ENCODE data around the gene APOBEC3B.
"Not testable (repeated sequence)": the region's sequence is repeated elsewhere in the genome, so short reads cannot be mapped to it uniquely, and the experiment has no call there.

The APOBEC3B gene

DNA sequence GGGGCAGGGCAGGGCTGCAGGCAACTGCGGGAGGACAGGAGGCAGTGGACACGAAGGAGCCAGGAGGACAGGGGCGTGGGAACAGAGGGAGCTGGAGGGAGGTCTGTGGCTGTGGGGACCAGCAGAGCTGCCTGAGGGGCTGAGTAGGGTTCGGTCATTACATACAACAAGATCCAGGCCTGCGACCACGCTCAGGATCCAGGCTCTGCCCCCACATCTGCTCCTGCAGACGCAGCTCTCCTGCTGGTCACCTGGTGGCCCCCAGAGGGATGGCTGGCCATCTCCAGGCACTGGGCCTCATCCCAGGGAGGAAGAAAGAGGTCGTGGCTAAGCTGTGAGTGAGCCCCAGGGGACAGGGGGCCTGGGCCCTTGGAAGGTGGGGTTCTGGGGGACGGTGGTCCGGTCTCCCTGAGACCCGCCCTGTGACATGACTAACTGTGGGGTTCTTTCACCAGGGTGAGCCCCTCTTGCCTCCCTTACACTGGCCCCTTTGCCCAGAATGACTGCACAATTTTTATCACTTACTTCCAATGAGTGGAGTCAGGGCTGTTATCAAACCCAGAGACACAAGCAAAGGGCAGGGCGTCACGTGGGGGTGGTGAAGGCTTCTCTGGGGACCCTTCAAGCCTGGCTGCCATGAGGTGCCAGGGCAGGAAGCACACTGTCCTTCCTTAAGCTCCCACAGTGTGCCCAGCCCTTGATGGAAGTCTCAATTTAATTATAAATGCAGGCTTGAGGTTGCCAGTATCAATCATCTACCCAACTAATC lies 31.4 kb upstream of the APOBEC3B start:
- no peak for FAIRE-seq
- no peak for DNase-seq (ENCODE audit: low spot score)

DNA sequence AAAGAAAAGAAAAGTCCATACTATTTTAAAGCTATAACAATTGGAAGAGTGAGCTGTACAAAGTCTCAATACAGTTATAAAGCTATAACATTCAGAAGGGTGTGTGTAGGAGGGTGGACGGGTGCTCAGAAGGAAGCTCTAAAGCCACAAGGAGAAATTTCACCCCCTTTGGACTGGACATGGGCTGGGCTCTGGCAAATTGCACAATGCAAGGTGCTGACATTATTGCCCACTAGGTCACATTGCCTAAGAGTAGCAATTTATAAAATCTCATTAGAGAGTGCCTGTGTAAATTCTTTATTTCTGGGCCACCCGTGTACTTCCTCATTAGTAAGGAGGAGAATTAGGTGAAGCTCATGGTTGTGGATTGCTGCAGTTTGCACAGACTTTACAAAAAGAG lies 30.4 kb upstream of the APOBEC3B start:
- DNase-seq (ENCODE audit: low spot score) (no peak), FAIRE-seq (no peak)

DNA sequence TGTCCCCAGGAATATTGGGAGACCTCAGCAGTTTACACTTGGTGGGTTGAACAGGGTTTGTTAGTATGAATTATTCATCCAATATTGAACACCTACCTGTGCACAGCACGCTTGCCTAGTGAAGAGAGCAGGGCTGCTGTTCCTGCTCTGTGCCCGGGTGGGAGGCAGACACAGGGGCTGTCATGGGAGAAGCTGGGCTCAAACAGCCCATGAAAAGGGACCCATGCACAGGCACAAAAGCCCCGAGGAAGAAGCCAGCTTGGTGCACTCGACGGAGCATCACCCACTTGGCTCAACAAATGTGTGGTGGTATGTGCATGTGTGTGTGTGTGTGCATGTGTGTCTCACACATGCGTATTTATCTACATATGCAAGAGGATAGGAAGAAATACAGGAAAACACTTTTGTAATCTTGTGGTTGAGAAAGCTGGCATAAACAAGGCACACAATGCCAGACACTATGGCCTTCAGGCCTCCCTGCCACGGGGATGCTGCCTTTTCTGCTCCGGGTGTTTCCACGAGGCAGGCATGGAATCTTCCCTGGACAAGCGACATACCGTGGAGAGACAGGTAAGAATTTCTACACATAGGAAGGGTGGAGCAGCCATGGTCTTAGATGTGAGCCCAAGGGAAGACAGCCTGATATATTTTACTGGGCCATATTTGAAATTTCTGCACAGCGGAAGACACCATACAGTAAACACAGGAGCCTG lies 29.7 kb upstream of the APOBEC3B start:
- FAIRE-seq = no peak
- DNase-seq (ENCODE audit: low spot score) = no peak

DNA sequence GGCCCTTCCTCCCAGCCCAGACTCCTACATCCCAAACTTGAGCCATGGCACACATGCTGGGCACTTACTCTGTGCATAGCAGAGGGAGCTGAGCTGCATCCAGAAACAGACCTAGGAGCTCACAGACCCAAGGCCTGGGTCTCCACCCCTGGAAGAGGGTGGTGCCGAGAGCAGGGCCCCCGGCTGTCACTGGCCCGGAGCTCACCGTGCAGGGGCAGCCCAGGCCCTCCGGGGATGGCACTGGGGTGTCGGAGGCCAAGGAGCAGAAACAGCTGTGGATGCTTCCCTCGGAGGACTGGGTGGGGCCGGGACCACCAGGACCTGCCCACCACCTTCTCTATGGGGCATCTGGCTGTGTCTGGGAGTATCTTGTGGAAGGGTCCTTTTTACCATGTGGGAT lies 29.1 kb upstream of the APOBEC3B start:
- no peak for DNase-seq (ENCODE audit: low spot score)
- FAIRE-seq = no peak

DNA sequence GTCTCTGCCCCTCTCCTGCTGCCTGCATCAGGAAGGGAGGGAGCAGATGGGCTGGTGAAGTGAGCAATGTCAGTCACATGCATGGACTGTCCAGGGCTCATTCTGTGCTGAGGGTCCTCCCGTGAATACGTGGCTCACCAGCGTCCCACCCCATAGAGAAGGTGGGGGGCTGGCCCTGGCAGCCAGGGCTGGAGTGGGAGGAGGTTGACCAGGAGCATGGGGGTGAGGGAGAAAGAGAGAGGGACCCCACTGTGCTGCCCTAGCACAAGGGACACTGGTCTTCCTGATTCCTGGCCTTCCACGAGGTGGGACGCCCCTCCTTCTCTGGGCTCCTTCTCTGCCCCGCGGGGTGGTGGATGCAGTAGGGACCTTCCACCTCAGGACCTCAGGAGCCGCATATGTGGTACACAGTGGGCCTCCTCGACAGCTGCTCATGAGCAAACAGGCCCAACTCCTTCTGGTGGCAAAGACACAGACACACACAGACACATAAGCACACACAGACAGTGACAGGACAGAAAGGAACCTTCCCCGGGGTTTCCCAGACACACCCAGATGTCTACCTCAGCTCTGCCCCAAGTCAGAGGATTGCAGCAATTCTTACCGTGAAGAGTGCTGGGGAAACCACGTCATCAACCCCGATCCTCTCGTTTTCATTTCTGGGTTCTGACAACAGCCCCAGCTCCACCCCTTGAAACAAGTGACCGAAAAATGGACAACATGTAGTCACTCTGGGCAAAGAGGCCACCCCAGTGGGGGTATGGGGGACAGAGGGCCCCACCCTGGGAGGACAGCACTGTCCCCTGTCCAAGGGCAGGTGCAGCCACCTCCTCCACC lies 28.4 kb upstream of the APOBEC3B start:
- no peak for FAIRE-seq
- DNase-seq (ENCODE audit: low spot score) = no peak

DNA sequence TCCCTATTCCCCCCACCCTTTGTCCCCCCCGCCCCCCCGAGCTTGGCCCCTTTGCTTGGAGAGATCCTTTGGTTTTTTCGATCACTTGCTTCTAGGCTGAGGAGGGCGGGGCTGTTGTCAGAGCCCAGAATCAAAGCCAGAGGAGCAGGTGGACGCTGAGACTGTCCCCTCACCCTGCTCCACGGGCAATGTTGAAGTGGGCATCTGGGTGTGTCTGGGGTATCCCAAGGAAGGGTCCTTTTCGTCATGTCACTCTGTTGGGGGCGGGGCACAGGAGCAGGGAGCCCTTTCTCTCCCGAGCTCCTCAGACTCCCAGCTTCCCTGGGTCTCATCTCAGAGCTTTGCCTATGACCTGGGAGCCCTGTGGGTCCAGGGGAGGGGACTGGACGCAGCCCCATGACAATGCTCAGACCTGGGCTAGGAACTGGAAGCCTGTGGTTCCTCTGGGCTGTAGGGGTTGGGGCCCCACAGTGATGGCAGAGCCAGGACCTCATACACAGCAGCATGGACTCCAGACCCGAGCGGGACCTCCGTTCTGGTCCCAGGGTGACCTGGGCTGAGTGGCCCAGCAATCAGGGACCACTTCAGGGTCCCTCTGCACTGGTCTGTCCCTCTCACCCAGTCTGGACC lies 27.6 kb upstream of the APOBEC3B start:
- no peak for FAIRE-seq

DNA sequence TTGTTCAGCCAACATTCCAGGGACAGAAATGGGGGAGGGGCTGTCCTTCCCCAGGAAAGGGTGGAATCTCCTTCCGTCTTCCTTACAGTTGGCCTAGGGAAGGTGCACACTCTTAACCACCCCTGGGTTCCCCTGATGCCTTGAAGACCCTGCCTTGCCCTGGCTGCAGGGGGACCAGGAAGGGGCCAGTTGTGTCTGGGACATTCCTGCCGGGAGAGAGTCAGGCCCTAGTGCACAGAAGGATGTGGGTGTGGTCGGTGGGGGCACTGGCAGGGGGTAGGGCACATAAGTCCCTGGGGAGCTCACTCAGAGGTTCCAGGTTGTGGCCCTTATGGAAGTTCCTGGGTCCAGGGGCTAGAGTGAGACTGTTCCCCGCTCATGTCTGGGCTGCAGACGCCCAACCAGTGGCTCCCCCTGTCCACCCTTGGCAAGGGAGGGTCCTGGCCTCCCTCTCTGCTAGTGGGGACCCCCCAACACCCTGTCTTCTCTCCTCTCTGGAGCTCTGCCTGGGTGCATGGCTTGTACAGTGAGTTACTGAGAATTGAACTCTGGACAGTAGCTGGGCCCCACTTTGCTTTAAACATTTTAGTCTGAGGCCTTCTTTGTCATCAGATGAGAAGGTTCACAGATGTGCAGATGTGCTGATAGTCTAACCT lies 26.8 kb upstream of the APOBEC3B start:
- DNase-seq (ENCODE audit: low spot score) = no peak

More for the DNA sequence above, 27.6 kb upstream of the APOBEC3B start:
- no peak for DNase-seq (ENCODE audit: low spot score)

DNA sequence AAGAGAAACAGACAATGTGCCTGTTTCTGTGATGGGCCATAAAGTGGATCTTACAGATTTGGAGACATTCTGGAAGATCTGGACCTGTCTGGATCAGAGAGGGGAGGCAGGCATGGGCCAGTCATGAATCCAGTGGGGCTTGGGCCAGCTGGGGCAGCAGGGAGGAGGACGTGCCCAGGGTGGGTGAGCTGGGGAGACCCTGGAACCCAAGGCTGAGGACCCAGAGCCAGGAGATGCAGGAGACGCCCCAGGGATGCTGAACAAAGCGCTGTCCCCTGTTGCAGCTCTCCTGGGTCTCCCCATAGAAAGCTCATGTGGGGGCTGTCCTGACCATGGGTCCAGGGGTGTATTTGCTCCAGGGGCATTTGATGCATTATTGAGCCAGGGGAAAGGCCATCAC lies 26.2 kb upstream of the APOBEC3B start:
- DNase-seq (ENCODE audit: low spot score) = no peak
- FAIRE-seq = no peak

More for the DNA sequence above, 26.8 kb upstream of the APOBEC3B start:
- no peak for FAIRE-seq

DNA sequence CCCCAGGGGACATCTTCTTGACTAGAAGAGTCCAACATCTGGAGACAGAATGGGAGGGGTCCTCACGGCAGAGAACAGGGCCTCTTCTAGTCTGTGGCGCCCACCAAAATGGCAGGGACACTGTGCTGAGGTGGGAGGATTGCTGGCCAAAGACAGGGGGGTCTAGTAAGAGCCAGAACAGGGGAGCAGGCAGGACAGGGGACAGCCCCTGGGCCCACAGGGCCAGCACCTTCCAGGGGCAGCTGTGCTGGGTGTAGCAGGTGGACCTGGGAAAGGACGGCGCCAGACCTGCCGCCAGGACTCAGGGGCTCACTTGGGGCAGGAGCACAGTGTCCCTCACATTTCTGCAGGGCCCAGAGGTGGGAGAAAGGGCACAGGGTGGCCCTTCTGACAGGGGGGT lies 25.6 kb upstream of the APOBEC3B start:
- FAIRE-seq = no peak
- DNase-seq (ENCODE audit: low spot score) = no peak

DNA sequence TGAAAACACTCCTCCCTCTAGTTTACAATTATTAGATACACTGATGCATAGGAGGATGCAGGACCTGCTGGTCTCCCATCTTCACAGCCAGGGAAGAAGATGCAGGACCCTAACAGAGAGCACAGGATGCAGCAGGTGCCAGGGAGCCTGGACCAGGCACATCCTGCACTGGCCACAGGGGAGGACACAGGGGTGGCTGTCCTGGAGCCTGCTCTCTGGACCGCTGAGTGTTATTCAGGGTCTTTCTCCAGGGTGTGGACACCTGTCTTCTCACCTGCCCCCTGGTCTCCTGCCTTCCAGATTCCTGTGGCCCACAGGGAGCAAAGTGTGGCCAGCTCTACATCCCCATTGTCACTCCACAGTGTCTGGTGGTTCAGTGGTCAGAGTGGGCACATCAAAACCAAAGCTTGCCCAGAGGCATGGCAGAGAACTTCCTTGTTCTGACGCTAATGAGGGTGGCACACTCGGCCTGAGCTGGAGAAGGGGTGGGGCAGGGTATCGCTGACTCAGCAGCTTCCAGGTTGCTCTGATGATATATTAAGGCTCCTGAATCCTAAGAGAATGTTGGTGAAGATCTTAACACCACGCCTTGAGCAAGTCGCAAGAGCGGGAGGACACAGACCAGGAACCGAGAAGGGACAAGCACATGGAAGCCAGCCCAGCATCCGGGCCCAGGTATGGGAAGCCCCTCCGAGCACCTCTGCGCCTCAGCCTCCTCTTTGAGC lies 24.9 kb upstream of the APOBEC3B start, which contains the start of gene APOBEC3A:
Gene APOBEC3A, plus strand, starts transcription at position 564 of the 725 bp plus-strand sequence. Its CDS starts 83 bp downstream, at position 647.
- FAIRE-seq = no peak
- no peak for DNase-seq (ENCODE audit: low spot score)

DNA sequence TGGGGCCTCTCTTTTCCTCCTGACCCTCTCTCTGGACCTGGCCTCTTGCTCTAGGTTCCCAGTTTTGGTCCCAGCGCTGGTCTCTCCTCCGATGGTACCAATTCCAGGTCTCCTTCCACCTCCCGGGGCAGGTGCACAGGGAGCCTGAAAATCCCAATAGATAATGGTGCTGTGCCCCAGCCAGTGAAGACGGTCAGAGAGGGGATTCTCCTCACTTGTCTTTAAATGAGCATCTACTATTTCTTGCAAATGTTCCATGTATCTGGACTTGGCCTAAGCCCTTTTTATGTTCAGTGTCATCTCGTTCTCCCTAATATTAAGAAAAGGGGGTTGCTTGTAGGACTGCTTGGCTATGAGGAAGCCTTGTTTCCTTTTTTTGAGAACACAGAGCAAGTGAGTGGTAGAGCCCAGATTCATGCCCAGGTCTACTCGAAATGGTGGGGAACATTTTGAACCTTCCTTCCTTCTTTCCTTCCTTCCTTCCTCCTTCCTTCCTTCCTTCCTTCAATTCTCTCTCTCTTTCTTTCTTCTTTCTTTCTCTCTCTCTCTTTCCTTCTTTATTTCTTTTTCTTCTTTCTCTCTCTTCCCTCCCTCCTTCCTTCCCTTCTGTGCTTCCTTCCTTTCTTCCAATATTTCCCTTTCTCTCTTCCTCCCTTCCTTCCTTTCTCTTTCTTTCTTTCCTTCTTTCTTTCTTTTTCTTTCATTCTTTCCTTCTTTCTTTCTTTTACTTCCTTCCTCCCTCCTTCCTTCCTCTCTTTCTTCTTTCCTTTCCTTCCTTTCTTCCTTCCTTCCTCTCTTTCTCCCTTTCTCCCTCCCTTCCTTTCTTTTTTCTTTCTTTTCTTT lies 24.1 kb upstream of the APOBEC3B start:
- FAIRE-seq (no peak), DNase-seq (ENCODE audit: low spot score) (no peak)

DNA sequence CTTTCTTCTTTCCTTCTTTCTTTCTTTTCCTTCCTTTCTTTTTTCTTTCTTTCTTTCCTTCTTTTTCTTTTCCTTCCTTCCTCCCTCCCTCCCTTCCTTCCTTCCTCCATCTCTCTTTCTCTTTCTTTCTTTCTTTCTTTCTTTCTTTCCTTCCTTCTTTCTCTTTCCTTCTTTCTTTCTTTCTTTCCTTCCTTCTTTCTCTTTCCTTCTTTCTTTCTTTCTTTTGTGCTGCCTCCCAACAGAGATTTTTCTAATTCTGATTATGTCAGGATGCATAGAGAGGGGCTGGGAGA lies 23.6 kb upstream of the APOBEC3B start:
- not testable (repeated sequence) for DNase-seq (ENCODE audit: low spot score); FAIRE-seq

DNA sequence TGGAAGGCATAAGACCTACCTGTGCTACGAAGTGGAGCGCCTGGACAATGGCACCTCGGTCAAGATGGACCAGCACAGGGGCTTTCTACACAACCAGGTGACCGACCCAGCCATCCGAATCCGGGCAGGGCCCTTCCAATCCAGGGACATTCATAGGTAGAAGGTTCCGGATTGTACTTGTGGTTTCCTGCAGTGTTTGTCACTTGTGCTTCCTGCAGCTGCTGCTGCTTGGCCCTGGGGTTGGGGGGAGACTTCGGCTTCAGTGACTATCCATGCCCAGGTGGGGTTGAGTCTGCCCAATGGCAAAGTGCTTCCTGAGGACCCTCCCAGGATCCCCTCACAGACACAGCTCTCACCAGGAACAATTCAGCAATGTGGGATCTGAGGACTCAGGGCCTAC lies 22.6 kb upstream of the APOBEC3B start:
- FAIRE-seq = no peak
- no peak for DNase-seq (ENCODE audit: low spot score)

DNA sequence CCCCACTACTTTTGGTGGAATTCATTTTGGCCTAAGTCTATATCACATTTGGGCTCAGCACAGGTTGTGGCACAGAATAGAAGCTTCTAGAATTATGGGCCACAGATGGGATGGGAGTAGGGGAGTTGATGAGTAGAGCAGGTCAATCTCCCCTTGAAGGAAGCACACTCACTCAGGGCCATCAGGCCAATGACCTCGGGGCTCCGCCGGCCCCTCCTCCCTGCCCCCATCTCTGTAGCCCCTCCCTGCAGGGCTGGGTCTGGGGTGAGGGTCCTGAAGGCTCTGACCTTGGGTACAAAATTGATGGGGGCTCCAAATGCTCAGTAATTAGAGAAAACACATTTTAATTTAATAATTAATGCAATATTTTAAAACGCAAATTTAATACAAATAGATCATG lies 21.5 kb upstream of the APOBEC3B start:
- not testable (repeated sequence) for DNase-seq (ENCODE audit: low spot score); FAIRE-seq

DNA sequence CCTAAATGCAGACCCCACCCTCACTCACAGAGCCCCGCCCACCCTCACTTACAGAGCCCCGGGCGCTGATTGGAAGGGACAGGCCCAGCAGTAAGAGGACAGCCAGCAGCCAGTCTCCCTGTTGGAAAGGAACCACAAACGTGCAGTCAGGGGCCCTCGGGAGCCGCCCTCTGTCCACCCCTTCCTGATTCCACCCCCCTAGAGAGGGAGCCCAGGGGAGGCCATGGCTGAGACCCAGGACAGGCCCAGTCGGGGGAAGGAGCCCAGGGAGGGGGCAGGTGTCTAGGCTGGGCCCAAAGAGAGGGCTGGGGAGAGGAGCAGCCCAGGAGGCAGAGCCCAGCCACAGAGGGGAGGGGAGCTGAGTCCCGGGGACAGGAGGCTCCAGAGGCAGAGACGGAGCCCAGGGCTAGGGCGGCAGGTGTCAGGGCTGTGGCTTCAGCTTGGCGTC lies 18.8 kb upstream of the APOBEC3B start:
- not testable (repeated sequence) for FAIRE-seq; DNase-seq (ENCODE audit: low spot score)

DNA sequence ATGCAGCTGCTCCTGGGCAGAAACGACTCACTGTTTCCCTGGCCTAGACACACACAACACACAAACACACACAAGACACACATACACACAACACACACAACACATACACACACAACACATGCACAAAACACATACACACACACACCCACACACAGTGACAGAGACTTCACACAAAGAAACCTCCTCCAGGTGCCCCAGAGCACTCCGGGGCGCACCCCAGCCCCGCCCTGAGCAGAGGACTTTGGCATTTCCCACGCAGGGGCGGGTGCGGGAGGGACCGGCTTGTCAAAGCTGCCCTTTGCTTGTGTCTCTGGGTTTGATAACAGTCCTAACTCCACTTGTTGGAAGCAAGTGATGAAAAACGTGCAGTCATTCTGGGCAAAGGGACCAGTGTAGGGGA lies 18.3 kb upstream of the APOBEC3B start:
- FAIRE-seq (no peak), DNase-seq (ENCODE audit: low spot score) (no peak)

DNA sequence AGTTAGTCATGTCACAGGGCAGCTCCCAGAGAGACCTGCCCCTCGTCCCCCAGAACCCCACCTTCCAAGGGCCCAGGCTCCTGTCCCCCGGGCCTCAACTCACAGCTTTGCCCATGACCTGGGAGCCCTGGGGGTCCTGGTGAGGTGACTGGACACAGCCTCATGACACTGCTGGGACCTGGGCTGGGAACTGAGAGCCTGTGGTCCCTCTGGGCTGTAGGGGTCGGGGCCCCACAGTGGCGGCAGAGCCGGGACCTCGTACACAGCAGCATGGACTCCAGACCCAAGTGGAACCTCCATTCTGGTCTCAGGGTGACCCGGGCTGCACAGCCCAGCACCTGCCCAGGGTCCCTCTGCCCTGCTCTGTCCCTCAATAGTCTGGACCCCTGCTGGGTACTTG lies 17.8 kb upstream of the APOBEC3B start:
- no peak for FAIRE-seq

DNA sequence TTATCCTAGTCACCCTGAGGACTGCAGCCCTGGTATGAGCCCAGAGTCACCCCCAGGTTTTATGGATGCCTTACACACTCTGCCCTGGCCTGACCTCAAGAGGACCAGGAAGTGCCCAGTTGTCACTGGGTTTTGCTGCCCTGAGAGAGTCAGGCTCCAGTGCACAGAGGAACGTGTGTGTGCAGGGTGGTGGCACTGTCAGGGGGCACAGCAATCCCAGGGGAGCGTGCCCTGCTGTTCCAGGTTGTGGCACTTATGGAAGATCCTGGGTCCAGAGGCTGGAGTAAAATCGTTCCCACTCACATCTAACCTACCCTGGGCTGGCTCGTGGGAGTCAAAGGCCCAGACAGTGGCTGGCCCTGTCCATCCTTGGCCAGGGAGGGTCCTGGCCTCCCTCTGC lies 17.2 kb upstream of the APOBEC3B start:
- FAIRE-seq (no peak), DNase-seq (ENCODE audit: low spot score) (no peak)

More for the DNA sequence above, 17.8 kb upstream of the APOBEC3B start:
- DNase-seq (ENCODE audit: low spot score) = no peak

DNA sequence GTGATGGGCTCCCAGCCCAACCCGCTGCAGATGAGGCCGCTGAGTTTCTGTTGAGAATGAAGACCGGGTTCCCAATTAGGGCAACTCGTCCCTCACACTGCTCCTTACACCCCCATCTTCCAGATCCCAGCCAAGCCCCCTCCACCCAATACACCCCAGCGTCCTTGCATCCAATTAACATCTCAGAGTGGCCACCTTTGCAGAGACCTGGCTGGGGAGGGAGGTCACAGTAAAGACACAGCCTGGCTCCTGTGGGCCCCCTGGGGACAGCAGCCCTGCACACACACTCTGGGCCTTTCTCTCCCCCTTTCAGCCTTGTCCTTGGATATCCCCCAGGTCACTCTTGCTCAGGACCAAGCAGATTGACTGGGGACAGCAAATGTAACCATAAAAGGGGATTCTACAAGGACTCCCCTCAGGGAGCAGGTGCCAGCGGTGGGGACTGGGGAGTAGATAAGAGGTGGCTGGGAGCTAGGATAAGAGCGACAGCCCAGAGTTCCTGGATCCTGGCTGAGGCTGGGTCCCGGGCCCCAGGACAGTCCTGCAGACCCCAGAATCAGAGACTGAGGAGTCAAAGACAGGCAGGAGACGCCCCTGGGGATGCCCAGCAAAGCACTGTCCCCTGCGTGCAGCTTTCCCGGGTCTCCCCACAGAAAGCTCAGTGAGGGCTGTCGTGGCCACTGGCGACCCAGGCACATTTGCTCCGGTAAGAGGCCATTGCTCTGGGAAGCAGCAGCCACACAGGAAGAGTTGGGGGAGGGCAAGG lies 16.4 kb upstream of the APOBEC3B start:
- no peak for DNase-seq (ENCODE audit: low spot score)
- FAIRE-seq = no peak
